ENCODE data around the gene ABCD1. TPM values are rescaled to one million over a fixed set of nuclear protein-coding genes. Genes with fewer than 3 reads are reported as not detected.

The ABCD1 gene
- total RNA-seq, 1 experiment from 2014 or later: 9.1 TPM

DNA sequence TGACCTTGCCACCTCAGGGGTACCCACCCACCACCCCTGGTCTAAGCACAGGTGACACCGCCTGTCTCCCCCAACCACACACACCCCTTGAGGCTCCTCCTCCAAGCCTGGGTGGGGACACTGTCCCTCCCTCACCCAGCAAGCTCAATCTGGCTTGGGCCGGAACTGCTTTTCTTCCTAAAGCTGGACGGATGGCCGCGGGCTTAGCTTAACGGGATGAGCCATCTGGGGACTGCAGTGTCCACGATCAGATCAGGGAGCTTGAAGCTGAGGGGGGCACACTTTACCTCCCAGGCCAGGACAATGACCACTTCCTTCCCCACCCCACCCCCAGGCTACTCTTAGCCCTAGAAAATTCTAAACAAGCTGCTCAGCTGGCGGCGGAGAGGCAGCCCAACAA lies 37.9 kb upstream of the ABCD1 start:
- ChIA-PET POLR2A (interaction anchor here (0.7 to 1.3 kb wide), 2 partner anchors 13 to 88 kb away, joined by 3 to 4 read pairs; partner anchors contain the start of genes CCNQ and PNCK), CTCF (interaction anchor here (0.7 to 4.9 kb wide), 11 partner anchors 16 to 280 kb away, joined by 3 to 143 read pairs (median 4); partner anchors contain the start of genes CCNQ and PNCK)
- H3K4me3 Mint-ChIP-seq: peak overlapping the region; percentile 53
- no peaks in the 10 kb centered on the region; the same call in 1 of the 2 replicates for H3K27me3 Mint-ChIP-seq (ENCODE audit: low read depth)
- peak; percentile 34 for DNase-seq (ENCODE audit: low spot score)
- H3K4me1 Mint-ChIP-seq: peaks cover 18% of the 10 kb centered on the region
- ATAC-seq: no peak
- peaks cover 6% of the 10 kb centered on the region for H3K36me3 Mint-ChIP-seq
- peak overlapping the region; percentile 85 for H3K27ac Mint-ChIP-seq
- H3K9me3 Mint-ChIP-seq: peaks cover 5% of the 10 kb centered on the region
- TF ChIP-seq, protein P1, sequence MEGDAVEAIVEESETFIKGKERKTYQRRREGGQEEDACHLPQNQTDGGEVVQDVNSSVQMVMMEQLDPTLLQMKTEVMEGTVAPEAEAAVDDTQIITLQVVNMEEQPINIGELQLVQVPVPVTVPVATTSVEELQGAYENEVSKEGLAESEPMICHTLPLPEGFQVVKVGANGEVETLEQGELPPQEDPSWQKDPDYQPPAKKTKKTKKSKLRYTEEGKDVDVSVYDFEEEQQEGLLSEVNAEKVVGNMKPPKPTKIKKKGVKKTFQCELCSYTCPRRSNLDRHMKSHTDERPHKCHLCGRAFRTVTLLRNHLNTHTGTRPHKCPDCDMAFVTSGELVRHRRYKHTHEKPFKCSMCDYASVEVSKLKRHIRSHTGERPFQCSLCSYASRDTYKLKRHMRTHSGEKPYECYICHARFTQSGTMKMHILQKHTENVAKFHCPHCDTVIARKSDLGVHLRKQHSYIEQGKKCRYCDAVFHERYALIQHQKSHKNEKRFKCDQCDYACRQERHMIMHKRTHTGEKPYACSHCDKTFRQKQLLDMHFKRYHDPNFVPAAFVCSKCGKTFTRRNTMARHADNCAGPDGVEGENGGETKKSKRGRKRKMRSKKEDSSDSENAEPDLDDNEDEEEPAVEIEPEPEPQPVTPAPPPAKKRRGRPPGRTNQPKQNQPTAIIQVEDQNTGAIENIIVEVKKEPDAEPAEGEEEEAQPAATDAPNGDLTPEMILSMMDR (IDR thresholded peaks at IDR 0.05): no peak
- TF ChIP-seq SOX15 (CRISPR knock-in tag; IDR thresholded peaks at IDR 0.05) (no peak), TP53 (CRISPR knock-in tag; IDR thresholded peaks at IDR 0.05) (no peak), GTF2I (CRISPR knock-in tag; conservative IDR thresholded peaks at IDR 0.05) (no peak), MYBL2 (CRISPR knock-in tag; IDR thresholded peaks at IDR 0.05) (no peak), CREB1 (CRISPR knock-in tag; IDR thresholded peaks at IDR 0.05) (no peak), HMGA2 (CRISPR knock-in tag; IDR thresholded peaks at IDR 0.05) (no peak), ZNF416 (CRISPR knock-in tag; IDR thresholded peaks at IDR 0.05) (no peak), ZNF232 (CRISPR knock-in tag; IDR thresholded peaks at IDR 0.05) (no peak), EMX1 (CRISPR knock-in tag; IDR thresholded peaks at IDR 0.05) (no peak)
- TF ChIP-seq, protein P2, sequence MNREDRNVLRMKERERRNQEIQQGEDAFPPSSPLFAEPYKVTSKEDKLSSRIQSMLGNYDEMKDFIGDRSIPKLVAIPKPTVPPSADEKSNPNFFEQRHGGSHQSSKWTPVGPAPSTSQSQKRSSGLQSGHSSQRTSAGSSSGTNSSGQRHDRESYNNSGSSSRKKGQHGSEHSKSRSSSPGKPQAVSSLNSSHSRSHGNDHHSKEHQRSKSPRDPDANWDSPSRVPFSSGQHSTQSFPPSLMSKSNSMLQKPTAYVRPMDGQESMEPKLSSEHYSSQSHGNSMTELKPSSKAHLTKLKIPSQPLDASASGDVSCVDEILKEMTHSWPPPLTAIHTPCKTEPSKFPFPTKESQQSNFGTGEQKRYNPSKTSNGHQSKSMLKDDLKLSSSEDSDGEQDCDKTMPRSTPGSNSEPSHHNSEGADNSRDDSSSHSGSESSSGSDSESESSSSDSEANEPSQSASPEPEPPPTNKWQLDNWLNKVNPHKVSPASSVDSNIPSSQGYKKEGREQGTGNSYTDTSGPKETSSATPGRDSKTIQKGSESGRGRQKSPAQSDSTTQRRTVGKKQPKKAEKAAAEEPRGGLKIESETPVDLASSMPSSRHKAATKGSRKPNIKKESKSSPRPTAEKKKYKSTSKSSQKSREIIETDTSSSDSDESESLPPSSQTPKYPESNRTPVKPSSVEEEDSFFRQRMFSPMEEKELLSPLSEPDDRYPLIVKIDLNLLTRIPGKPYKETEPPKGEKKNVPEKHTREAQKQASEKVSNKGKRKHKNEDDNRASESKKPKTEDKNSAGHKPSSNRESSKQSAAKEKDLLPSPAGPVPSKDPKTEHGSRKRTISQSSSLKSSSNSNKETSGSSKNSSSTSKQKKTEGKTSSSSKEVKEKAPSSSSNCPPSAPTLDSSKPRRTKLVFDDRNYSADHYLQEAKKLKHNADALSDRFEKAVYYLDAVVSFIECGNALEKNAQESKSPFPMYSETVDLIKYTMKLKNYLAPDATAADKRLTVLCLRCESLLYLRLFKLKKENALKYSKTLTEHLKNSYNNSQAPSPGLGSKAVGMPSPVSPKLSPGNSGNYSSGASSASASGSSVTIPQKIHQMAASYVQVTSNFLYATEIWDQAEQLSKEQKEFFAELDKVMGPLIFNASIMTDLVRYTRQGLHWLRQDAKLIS (CRISPR knock-in tag; IDR thresholded peaks at IDR 0.05; ENCODE audit: borderline replicate concordance): no peak
- TF ChIP-seq, protein P3, sequence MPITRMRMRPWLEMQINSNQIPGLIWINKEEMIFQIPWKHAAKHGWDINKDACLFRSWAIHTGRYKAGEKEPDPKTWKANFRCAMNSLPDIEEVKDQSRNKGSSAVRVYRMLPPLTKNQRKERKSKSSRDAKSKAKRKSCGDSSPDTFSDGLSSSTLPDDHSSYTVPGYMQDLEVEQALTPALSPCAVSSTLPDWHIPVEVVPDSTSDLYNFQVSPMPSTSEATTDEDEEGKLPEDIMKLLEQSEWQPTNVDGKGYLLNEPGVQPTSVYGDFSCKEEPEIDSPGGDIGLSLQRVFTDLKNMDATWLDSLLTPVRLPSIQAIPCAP (CRISPR knock-in tag; IDR thresholded peaks at IDR 0.05): no peak
- TF ChIP-seq, protein P4, sequence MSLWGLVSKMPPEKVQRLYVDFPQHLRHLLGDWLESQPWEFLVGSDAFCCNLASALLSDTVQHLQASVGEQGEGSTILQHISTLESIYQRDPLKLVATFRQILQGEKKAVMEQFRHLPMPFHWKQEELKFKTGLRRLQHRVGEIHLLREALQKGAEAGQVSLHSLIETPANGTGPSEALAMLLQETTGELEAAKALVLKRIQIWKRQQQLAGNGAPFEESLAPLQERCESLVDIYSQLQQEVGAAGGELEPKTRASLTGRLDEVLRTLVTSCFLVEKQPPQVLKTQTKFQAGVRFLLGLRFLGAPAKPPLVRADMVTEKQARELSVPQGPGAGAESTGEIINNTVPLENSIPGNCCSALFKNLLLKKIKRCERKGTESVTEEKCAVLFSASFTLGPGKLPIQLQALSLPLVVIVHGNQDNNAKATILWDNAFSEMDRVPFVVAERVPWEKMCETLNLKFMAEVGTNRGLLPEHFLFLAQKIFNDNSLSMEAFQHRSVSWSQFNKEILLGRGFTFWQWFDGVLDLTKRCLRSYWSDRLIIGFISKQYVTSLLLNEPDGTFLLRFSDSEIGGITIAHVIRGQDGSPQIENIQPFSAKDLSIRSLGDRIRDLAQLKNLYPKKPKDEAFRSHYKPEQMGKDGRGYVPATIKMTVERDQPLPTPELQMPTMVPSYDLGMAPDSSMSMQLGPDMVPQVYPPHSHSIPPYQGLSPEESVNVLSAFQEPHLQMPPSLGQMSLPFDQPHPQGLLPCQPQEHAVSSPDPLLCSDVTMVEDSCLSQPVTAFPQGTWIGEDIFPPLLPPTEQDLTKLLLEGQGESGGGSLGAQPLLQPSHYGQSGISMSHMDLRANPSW (CRISPR knock-in tag; conservative IDR thresholded peaks at IDR 0.05; ENCODE audit: low read depth): no peak
- TF ChIP-seq, protein P5, sequence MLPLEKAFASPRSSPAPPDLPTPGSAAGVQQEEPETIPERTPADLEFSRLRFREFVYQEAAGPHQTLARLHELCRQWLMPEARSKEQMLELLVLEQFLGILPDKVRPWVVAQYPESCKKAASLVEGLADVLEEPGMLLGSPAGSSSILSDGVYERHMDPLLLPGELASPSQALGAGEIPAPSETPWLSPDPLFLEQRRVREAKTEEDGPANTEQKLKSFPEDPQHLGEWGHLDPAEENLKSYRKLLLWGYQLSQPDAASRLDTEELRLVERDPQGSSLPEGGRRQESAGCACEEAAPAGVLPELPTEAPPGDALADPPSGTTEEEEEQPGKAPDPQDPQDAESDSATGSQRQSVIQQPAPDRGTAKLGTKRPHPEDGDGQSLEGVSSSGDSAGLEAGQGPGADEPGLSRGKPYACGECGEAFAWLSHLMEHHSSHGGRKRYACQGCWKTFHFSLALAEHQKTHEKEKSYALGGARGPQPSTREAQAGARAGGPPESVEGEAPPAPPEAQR (CRISPR knock-in tag; IDR thresholded peaks at IDR 0.05): no peak
- TF ChIP-seq, protein P6, sequence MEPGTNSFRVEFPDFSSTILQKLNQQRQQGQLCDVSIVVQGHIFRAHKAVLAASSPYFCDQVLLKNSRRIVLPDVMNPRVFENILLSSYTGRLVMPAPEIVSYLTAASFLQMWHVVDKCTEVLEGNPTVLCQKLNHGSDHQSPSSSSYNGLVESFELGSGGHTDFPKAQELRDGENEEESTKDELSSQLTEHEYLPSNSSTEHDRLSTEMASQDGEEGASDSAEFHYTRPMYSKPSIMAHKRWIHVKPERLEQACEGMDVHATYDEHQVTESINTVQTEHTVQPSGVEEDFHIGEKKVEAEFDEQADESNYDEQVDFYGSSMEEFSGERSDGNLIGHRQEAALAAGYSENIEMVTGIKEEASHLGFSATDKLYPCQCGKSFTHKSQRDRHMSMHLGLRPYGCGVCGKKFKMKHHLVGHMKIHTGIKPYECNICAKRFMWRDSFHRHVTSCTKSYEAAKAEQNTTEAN (CRISPR knock-in tag; IDR thresholded peaks at IDR 0.05): no peak
- TF ChIP-seq, protein P7, sequence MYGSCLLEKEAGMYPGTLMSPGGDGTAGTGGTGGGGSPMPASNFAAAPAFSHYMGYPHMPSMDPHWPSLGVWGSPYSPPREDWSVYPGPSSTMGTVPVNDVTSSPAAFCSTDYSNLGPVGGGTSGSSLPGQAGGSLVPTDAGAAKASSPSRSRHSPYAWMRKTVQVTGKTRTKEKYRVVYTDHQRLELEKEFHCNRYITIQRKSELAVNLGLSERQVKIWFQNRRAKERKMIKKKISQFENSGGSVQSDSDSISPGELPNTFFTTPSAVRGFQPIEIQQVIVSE (CRISPR knock-in tag; IDR thresholded peaks at IDR 0.05; ENCODE audit: borderline replicate concordance): no peak
- TF ChIP-seq, protein P8, sequence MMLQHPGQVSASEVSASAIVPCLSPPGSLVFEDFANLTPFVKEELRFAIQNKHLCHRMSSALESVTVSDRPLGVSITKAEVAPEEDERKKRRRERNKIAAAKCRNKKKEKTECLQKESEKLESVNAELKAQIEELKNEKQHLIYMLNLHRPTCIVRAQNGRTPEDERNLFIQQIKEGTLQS (CRISPR knock-in tag; conservative IDR thresholded peaks at IDR 0.05): no peak
- TF ChIP-seq, protein P9, sequence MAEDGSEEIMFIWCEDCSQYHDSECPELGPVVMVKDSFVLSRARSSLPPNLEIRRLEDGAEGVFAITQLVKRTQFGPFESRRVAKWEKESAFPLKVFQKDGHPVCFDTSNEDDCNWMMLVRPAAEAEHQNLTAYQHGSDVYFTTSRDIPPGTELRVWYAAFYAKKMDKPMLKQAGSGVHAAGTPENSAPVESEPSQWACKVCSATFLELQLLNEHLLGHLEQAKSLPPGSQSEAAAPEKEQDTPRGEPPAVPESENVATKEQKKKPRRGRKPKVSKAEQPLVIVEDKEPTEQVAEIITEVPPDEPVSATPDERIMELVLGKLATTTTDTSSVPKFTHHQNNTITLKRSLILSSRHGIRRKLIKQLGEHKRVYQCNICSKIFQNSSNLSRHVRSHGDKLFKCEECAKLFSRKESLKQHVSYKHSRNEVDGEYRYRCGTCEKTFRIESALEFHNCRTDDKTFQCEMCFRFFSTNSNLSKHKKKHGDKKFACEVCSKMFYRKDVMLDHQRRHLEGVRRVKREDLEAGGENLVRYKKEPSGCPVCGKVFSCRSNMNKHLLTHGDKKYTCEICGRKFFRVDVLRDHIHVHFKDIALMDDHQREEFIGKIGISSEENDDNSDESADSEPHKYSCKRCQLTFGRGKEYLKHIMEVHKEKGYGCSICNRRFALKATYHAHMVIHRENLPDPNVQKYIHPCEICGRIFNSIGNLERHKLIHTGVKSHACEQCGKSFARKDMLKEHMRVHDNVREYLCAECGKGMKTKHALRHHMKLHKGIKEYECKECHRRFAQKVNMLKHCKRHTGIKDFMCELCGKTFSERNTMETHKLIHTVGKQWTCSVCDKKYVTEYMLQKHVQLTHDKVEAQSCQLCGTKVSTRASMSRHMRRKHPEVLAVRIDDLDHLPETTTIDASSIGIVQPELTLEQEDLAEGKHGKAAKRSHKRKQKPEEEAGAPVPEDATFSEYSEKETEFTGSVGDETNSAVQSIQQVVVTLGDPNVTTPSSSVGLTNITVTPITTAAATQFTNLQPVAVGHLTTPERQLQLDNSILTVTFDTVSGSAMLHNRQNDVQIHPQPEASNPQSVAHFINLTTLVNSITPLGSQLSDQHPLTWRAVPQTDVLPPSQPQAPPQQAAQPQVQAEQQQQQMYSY (CRISPR knock-in tag; IDR thresholded peaks at IDR 0.05): no peak
